Activated naive CD4-positive, alpha-beta T cell treated with anti-CD3 and anti-CD28 coated beads, Interleukin-2, amount 10 ng/mL, durations not matched to agents 7 days and 5 days (primary cell): ENCODE results near the gene DOCK2.
A peak's percentile ranks its signal among the peaks of the same experiment; 100 is the strongest.

ENCODE experiments used
- CTCF ChIA-PET: fragments of 350-600 bp; sonication (Branson Sonifier 250); formaldehyde crosslinking; loops from one replicate; lab custom pipeline; 2021; ENCODE audit warnings: antibody characterized with exemption; lab: Charles Lee
- DNase-seq: peaks from one replicate; pipeline ENCODE4 v3.0.0-alpha.2; 2020
- H3K27ac Mint-ChIP-seq: one replicate; pipeline ENCODE4 v1.8.0; 2021; ENCODE audit warnings: mild to moderate bottlenecking, moderate library complexity, mixed read lengths
- H3K27me3 Mint-ChIP-seq: one replicate; pipeline ENCODE4 v1.8.0; 2021; ENCODE audit warnings: mild to moderate bottlenecking, mixed read lengths
- H3K36me3 Mint-ChIP-seq: one replicate; pipeline ENCODE4 v1.8.0; 2021; ENCODE audit warnings: mixed read lengths
- H3K4me1 Mint-ChIP-seq: one replicate; pipeline ENCODE4 v1.8.0; 2021; ENCODE audit warnings: mixed read lengths
- H3K4me3 Mint-ChIP-seq: one replicate; pipeline ENCODE4 v1.8.0; 2021; ENCODE audit warnings: mild to moderate bottlenecking, moderate library complexity, mixed read lengths
- H3K9me3 Mint-ChIP-seq: one replicate; pipeline ENCODE4 v1.8.0; 2021; ENCODE audit warnings: mixed read lengths

The DOCK2 gene

GRCh38 chr5:169895926-169896325 is 258.9 kb downstream of the DOCK2 start:
- H3K4me1 Mint-ChIP-seq: no peaks in the 10 kb centered on the region
- DNase-seq: no peak
- H3K27ac Mint-ChIP-seq: no peak overlapping the region
- H3K9me3 Mint-ChIP-seq: no peaks in the 10 kb centered on the region
- peaks cover 28% of the 10 kb centered on the region for H3K36me3 Mint-ChIP-seq
- no peaks in the 10 kb centered on the region for H3K27me3 Mint-ChIP-seq
- CTCF ChIA-PET: no interaction called here
- no peak overlapping the region for H3K4me3 Mint-ChIP-seq

- peaks cover 8% of the 10 kb centered on the region for H3K4me1 Mint-ChIP-seq
- H3K9me3 Mint-ChIP-seq: no peaks in the 10 kb centered on the region
- H3K27ac Mint-ChIP-seq: no peak overlapping the region
- H3K27me3 Mint-ChIP-seq: no peaks in the 10 kb centered on the region
- CTCF ChIA-PET: no interaction called here
- H3K36me3 Mint-ChIP-seq: peaks cover 34% of the 10 kb centered on the region
- H3K4me3 Mint-ChIP-seq: no peak overlapping the region
- no peak for DNase-seq
These were observed 260.4 kb downstream of the DOCK2 start for GRCh38 chr5:169897481-169897880.

- peaks cover 24% of the 10 kb centered on the region for H3K36me3 Mint-ChIP-seq
- H3K27ac Mint-ChIP-seq: peak overlapping the region; percentile 22
- no peak overlapping the region for H3K4me3 Mint-ChIP-seq
- CTCF ChIA-PET: no interaction called here
- H3K27me3 Mint-ChIP-seq: no peaks in the 10 kb centered on the region
- DNase-seq: no peak
- H3K4me1 Mint-ChIP-seq: peaks cover 8% of the 10 kb centered on the region
- H3K9me3 Mint-ChIP-seq: no peaks in the 10 kb centered on the region
These were observed 264.8 kb downstream of the DOCK2 start for GRCh38 chr5:169901896-169902295.

GRCh38 chr5:169904059-169904458 is 267.0 kb downstream of the DOCK2 start:
- CTCF ChIA-PET: no interaction called here
- Mint-ChIP-seq H3K9me3 (no peaks in the 10 kb centered on the region), H3K4me3 (no peak overlapping the region), H3K4me1 (peaks cover 8% of the 10 kb centered on the region), H3K27me3 (no peaks in the 10 kb centered on the region), H3K27ac (no peak overlapping the region), H3K36me3 (peaks cover 14% of the 10 kb centered on the region)
- no peak for DNase-seq

- Mint-ChIP-seq H3K36me3 (peaks cover 15% of the 10 kb centered on the region), H3K27me3 (no peaks in the 10 kb centered on the region), H3K27ac (no peak overlapping the region), H3K4me3 (no peak overlapping the region), H3K9me3 (no peaks in the 10 kb centered on the region), H3K4me1 (peaks cover 8% of the 10 kb centered on the region)
- CTCF ChIA-PET: no interaction called here
- no peak for DNase-seq
These were observed 267.4 kb downstream of the DOCK2 start for GRCh38 chr5:169904508-169904907.

- Mint-ChIP-seq H3K9me3 (no peaks in the 10 kb centered on the region), H3K27ac (no peak overlapping the region), H3K27me3 (no peaks in the 10 kb centered on the region), H3K4me1 (peaks cover 8% of the 10 kb centered on the region), H3K4me3 (no peak overlapping the region), H3K36me3 (peaks cover 14% of the 10 kb centered on the region)
- no peak for DNase-seq
- CTCF ChIA-PET: no interaction called here
These were observed 267.9 kb downstream of the DOCK2 start for GRCh38 chr5:169905017-169905416.

- CTCF ChIA-PET: no interaction called here
These were observed 269.9 kb downstream of the DOCK2 start for GRCh38 chr5:169906745-169907649.

GRCh38 chr5:169908864-169909263 is 271.8 kb downstream of the DOCK2 start:
- Mint-ChIP-seq H3K4me3 (no peak overlapping the region), H3K27ac (no peak overlapping the region), H3K9me3 (no peaks in the 10 kb centered on the region), H3K27me3 (no peaks in the 10 kb centered on the region), H3K36me3 (peaks cover 6% of the 10 kb centered on the region), H3K4me1 (no peaks in the 10 kb centered on the region)
- no peak for DNase-seq
- CTCF ChIA-PET: interaction anchor here (1.0 kb wide), 1 partner anchor 276 kb away, joined by 3 read pairs; no protein-coding TSS in a partner anchor

More at GRCh38 chr5:169906745-169907649, 269.9 kb downstream of the DOCK2 start:
- Mint-ChIP-seq H3K27me3 (no peaks in the 10 kb centered on the region), H3K9me3 (no peaks in the 10 kb centered on the region), H3K27ac (no peak overlapping the region), H3K4me3 (no peak overlapping the region), H3K36me3 (peaks cover 4% of the 10 kb centered on the region), H3K4me1 (peaks cover under 1% of the 10 kb centered on the region)
- DNase-seq: no peak

GRCh38 chr5:169909945-169910344 is 272.9 kb downstream of the DOCK2 start:
- Mint-ChIP-seq H3K4me1 (no peaks in the 10 kb centered on the region), H3K4me3 (no peak overlapping the region), H3K36me3 (peaks cover 6% of the 10 kb centered on the region), H3K27ac (no peak overlapping the region), H3K27me3 (no peaks in the 10 kb centered on the region), H3K9me3 (no peaks in the 10 kb centered on the region)
- CTCF ChIA-PET: no interaction called here
- no peak for DNase-seq

GRCh38 chr5:169910393-169910792 is 273.3 kb downstream of the DOCK2 start:
- no peaks in the 10 kb centered on the region for H3K4me1 Mint-ChIP-seq
- no peak overlapping the region for H3K4me3 Mint-ChIP-seq
- DNase-seq: no peak
- no peak overlapping the region for H3K27ac Mint-ChIP-seq
- CTCF ChIA-PET: no interaction called here
- no peaks in the 10 kb centered on the region for H3K27me3 Mint-ChIP-seq
- H3K9me3 Mint-ChIP-seq: no peaks in the 10 kb centered on the region
- H3K36me3 Mint-ChIP-seq: peaks cover 6% of the 10 kb centered on the region

DNA sequence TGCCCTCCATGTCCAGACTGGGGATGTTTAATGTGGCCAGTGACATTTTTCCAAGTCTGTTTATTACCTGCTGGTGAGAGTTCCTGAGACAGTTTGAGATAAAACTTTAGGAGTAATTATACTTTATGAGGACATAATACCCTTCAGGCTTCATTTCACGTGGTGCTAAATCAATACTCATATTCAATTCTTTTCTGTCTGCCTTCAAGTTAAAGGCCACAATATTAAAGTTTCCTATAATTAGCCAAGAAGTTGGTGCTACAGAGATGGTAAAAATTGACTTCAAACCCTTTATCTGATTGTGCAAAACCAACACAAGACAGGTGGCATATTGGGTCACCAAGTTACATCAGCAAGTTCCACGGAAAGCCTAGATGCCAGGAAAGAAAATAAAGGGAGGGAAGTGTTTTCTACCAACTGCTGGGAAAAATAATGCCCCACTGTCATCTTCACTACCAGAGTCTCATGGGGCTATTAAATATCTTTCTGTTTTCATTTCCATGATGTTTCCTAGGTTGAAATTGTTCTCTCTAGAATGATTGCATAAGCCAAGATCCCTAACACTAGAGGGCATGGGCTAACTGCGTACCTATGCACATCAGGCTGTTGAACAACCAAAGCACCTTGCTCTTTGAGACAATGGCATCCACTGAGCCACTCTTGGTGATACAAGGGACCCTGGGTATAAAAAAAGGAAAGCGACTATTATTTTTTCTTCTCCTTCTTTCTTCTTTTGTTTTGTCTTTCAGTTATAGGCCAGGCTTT is 274.6 kb downstream of the DOCK2 start:
- Mint-ChIP-seq H3K36me3 (peaks cover 16% of the 10 kb centered on the region), H3K27me3 (no peaks in the 10 kb centered on the region), H3K27ac (no peak overlapping the region), H3K4me3 (no peak overlapping the region), H3K9me3 (no peaks in the 10 kb centered on the region), H3K4me1 (no peaks in the 10 kb centered on the region)
- CTCF ChIA-PET: no interaction called here
- no peak for DNase-seq

DNA sequence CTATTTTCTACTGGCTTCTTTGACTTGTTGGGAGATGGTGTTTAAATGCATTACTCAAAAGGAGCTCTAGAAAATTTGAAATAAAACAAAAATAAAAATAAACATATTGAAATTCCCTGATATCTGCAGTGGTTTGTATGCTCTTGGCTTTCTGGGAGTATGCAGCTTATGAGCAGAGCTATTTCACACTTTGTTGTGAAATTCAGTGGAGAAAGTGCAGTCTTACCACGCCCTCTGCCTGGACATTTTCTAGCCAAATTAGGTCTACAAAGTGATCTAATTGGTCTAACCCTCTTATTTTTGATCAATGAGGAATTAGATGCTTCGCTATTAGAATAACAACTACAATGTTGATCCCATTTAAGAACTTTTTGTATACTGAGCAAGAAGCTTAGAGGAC is 276.4 kb downstream of the DOCK2 start:
- CTCF ChIA-PET: no interaction called here
- no peak for DNase-seq
- no peak overlapping the region for H3K4me3 Mint-ChIP-seq
- no peaks in the 10 kb centered on the region for H3K9me3 Mint-ChIP-seq
- no peak overlapping the region for H3K27ac Mint-ChIP-seq
- no peaks in the 10 kb centered on the region for H3K27me3 Mint-ChIP-seq
- H3K4me1 Mint-ChIP-seq: no peaks in the 10 kb centered on the region
- H3K36me3 Mint-ChIP-seq: peaks cover 19% of the 10 kb centered on the region

DNA sequence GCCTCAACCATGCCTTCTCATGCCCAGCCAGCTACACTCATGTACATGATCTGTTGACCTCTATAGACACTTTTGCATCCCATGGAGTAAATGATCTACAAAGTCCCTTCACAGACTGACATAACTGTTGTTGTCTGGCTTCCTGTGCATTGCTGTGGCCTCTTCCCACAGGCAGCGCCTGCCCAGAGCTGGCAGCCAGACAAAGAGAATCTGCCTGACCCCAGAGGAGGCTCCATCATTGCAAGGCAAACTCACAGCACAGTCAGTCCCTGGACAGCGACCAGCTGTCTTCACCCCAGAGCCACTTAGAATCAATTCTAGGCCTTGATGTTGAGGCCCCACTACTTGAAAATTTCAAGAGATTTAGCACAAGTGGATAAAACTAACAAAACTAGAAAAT is 277.7 kb downstream of the DOCK2 start:
- Mint-ChIP-seq H3K4me1 (no peaks in the 10 kb centered on the region), H3K4me3 (no peak overlapping the region), H3K27ac (no peak overlapping the region), H3K36me3 (peaks cover 23% of the 10 kb centered on the region), H3K27me3 (no peaks in the 10 kb centered on the region), H3K9me3 (no peaks in the 10 kb centered on the region)
- no peak for DNase-seq
- CTCF ChIA-PET: no interaction called here

DNA sequence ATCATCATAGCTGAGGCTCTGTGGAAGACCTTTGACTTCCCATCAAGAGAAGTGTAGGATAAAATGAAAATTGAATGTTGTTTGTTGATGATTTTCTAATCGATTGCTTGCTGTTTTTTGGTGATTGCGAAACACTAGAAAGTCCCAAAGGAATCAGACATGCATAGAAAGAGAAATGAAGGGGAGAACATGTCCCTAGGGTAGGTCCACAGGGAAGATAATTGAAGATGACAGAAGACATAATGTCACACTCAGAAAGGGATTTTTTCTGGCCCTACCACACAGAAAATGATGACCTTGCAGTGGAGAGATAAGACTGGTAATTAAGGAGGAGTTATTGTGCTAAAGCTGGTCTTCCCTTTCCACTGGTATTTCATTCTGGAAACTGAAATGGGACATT is 280.4 kb downstream of the DOCK2 start:
- H3K27me3 Mint-ChIP-seq: no peaks in the 10 kb centered on the region
- CTCF ChIA-PET: no interaction called here
- H3K4me1 Mint-ChIP-seq: no peaks in the 10 kb centered on the region
- H3K9me3 Mint-ChIP-seq: no peaks in the 10 kb centered on the region
- H3K27ac Mint-ChIP-seq: no peak overlapping the region
- DNase-seq: no peak
- H3K36me3 Mint-ChIP-seq: peaks cover 28% of the 10 kb centered on the region
- no peak overlapping the region for H3K4me3 Mint-ChIP-seq

DNA sequence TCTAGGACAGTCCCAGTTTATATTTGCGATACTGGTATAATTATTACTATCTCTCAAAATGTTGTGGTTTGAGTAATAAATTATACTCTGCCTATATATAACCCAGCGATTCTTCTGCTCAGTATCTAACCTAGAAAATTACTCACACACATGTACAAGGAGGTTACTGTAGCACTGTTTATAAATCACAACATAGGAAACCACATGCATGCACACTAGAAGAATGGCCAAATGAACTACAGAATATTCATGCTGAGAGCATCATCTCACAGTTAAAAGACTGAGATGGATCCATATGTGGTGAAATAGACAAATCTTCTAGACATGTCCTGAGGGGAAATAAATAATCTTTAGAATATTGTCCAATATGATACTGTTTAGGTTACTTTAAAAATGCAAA is 281.2 kb downstream of the DOCK2 start:
- H3K9me3 Mint-ChIP-seq: no peaks in the 10 kb centered on the region
- no peak overlapping the region for H3K4me3 Mint-ChIP-seq
- CTCF ChIA-PET: no interaction called here
- H3K27ac Mint-ChIP-seq: no peak overlapping the region
- H3K4me1 Mint-ChIP-seq: no peaks in the 10 kb centered on the region
- H3K27me3 Mint-ChIP-seq: no peaks in the 10 kb centered on the region
- peaks cover 28% of the 10 kb centered on the region for H3K36me3 Mint-ChIP-seq
- DNase-seq: no peak
